Stimulated activated CD4-positive, alpha-beta T cell treated with anti-CD3 and anti-CD28 coated beads, Interleukin-15, amount 100 ng/mL, for 48 hours (primary cell): Measurements from ENCODE around the gene VEGFC.

ENCODE experiments used
- DNase-seq, 2 donors: peaks; one replicate each; pipeline ENCODE4 v3.0.0-alpha.2; 2020; ENCODE audit warnings: low read depth in 2 of 2

VEGFC gene

DNA sequence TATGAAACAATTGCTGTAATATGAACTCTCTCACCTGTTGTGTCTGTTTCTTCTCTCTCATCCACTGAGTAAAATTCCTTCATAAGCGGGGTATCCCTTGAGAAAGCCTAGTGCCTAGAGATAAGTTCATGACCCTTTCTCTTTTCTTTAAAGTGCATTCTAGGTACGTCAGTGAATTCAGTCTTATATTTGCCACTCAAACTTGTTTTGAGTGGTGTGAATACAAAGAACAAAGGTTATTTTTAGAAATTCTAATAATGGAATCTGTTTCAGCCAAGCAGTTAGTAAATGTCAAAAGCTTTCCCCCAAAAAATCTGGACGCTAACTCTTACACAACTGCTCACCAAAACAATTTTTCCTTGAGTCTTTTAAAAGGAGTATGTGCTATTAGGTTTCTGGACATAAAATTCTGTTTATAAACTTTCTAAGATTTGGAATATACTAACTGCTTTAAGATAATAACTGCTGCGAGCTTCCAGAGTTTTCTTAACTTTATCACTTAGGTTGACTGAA, 112.0 kb downstream of the VEGFC start:
- DNase-seq = no peak

DNA sequence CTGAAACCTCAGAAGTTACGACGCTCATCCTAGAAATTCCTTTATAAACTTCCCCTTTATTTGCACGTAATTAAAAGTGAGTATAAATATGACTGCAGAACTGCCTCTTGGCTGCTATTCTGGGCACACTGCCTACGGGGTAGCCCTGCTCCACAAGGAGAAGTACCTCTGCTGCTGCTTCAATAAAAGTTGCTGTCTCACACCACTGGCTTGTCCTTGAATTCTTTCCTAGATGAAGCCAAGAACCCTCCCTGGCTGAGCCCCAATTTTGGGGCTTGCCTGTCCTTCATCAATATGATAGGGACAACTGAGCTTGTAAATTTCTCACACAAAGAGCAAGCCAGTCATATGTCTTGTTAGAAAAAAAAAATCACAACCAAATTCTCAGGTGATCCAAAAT, 115.8 kb downstream of the VEGFC start:
- no peak for DNase-seq

DNA sequence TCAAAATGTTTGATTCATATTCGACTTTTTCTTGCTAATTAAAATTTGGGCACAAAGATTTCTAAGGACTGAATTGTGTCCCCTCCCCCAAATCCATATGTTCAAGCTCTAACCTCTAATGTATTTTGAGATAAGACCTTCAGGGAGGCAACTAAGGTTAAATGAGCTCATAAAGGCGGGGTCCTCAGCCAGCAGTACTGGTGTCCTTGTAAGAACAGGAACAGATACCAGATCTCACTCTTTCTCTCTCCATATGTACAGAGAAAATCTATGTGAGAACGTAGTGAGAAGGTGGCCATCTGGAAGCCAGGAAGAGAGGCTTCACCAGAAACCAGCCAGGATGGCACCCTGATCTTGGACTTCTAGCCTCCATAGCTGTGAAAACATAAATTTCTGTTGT, 116.9 kb downstream of the VEGFC start:
- no peak for DNase-seq

- DNase-seq = no peak
Measured at GRCh38 chr4:176671532-176671931, 121.2 kb downstream of the VEGFC start.

- no peak for DNase-seq
Measured at GRCh38 chr4:176668324-176668723, 124.4 kb downstream of the VEGFC start.

DNA sequence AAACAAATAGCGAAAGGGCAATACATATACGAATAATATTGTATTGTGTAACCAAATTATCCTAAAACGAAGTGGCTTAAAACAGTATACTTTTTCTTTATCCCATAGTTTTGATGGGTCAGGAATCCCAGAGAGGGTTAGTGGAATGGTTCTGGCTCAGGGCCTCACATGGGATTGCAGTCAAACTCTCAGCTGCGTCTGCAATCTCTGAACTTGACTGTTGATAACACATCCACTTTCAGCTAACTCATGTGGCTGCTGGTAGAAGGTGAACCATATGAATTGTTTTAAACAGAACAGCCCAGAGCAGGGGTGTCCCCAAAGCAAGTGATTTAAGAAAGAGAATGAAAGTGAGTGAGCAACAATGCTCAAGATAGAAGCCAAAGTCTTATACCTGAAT, 127.8 kb downstream of the VEGFC start:
- DNase-seq = no peak

DNA sequence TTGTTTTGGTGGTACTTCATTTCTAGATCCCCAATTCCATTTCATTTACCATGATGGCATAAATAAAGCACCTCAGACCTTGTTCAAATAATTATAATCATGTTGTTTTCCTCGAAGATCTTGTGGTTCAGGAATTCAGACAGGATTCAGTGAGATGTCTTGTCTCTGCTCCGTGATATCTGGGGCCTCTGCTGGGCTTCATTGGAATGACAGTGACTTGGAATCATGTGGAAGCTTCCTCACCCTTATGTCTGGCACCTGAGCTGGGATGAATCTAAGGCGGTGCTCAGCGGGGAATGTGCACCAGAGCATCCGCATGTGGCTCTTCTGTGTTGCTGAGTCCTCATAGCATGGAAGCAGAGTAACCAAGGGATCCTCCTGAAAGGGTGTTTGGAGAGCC, 132.2 kb downstream of the VEGFC start:
- DNase-seq = no peak

DNA sequence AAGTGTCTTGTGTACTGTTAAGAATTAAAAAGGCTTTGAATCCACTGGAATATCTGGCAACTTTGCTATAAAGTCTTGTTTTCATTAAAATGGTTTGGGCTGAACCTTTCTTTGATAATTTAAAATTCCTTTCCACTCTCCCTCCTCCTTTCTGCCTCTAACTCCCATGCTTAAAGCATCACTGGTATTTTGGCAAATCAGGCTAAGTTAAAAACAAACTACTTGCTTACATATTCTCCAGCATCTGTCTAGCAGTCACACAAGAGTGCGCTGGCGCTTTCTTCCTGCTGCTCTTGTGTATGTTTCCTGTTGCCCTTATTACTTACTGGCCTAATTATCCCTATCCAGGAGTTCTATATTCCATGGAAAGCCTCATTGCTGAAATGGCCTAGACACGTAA, 136.6 kb downstream of the VEGFC start:
- no peak for DNase-seq

DNA sequence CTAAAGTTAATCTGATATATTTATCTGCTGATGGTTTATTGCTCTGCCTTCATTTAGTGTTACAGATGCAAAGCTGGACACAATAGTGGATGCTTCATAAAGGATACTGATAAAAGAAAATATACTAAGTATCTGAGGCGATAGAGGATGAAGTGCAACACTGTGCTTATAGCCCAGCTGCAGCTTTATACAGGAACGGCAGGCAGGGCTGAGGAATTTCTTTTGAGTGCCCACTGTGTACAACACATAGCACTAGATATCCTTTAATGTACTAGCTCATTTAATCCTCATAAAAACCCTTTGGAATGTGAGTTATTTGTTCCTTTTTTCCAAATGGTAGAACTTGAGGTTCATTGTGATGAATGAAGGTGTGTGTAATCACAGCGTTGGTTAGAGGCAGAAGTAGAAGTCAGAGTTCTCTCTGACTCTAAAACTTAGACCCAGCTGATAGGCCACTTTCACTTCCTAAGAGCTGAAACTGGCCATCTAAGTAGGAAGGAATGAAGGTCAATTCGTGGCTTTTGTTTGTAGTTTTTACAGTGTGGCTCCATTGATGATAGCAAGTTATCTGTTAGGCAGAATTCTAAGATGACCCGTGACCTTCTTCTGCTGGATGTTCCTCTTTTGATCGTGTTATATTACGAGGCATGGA, 138.0 kb downstream of the VEGFC start:
- DNase-seq = no peak

DNA sequence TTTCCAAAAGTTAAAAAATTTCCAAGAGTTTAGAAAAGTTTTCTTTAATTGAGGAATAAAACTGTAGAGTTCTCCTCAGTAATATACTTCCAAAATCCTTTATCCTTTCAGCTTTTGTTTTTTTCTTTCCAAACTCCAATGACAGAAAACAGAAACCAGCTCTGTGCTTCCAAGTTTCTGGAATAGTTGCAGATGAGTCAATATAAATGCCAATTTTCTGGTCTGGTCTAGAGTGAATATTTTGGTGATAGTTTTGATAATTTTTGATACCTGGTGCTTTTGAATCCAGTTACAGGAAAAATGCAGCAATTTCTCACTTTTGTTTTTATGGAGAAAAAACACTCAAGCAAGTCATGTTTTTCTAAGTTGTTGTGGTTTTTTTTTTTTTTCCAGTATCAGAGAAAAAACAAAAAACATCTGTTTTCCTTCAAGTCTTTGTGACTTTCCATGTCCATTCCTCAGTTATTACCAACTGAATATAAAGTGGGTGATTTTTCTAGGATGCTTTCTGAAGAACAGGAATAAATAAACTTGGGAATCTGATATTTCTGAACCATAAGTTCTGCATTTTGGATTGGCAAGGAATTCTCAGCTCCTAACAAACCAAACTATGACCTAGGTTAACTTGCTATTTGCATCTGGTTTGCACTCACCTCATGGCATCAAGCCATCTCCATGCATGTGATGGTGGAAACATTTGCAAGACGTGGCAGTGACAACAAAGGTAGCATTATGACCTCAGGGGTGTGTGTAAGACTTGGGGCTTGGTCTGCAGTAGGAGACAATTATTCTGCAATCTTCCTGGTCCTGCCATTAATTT, 139.1 kb downstream of the VEGFC start:
- no peak for DNase-seq

DNA sequence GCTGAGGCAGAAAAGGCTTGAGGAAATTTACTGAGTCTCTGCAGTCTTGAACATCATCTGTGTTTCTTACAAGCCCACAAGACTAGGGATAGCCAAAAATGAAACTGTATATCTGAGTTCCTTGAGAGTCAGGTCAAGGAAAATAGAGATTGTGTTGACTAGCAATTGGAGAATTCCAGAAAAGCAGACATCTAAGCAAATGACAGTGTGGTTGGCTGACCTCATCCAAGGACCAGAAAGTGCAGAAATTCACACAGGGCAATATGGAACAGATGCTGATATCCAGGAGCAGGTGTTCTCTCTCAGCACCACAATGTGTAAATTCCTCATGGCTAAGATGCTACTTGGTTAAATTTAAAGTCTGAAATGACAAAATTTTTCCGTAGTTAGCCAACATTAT, 146.4 kb downstream of the VEGFC start:
- no peak for DNase-seq

- no peak for DNase-seq
Measured at GRCh38 chr4:176645246-176645960, 147.3 kb downstream of the VEGFC start.

DNA sequence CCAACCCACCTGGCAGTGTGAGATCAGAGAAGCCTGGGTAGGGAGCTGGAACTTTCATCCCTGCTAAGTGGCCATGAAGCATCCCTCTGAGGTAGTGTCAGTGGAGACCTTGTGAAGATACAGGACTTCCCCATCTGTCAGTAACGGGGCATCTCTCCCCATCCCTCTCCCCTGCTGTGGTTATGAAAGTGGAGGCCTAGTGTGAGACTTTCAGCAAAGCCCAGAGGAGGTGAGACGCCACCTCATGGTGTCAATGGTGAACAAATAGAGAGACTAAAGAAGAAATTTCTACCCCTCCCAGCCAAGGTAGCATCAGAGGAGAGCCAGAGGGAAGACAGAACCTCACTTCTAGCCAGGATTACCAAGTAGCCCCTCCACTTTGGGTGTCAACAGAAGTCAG, 150.2 kb downstream of the VEGFC start:
- no peak for DNase-seq

DNA sequence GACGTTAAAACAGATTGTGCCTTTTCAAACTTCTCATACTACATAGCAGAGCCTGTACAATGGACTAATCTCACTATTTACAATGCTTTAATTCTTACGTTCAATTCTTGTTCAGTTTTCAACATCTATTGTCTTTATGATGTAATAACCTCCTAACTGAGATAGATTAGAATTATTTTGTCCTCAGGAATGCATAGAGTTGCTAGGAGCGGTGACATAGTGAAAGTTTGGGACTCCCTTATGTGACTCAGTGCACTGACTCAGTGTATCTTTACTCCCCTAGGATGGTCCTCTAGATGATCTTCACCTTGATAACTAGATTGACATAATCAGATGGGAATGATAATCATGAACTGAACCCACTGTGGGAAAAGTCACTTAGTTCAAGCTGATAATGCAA, 151.5 kb downstream of the VEGFC start:
- no peak for DNase-seq

DNA sequence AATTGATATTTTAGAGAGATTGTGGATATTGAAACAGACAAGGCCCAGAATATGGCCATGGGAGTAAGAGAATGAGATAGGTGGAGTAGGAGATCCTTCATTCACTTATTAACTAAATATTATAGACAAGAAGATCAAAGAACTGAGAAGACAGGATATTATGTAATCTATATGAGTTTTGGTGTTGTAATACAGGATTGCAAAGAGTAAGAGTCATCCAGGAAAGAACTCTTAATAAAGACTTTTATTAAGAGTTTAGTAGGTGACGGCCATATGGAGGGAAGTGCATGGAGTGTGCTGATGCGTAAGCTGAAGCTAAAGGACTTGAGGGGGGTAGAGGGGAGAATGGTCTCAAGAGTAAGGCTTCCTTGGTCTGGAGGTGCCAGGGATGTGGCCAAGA, 153.7 kb downstream of the VEGFC start:
- DNase-seq = no peak

GRCh38 chr4:176636292-176636691, 156.4 kb downstream of the VEGFC start:
- no peak for DNase-seq

- DNase-seq = no peak
Measured at GRCh38 chr4:176635372-176636261, 157.1 kb downstream of the VEGFC start.
